GM19324 (cell line): Measurements from ENCODE around the gene MMP8.

Experiments used
- ATAC-seq: cut with Tn5 transposase; IDR thresholded peaks from one replicate; pipeline ENCODE4 v1.9.1; 2021; ENCODE audit warnings: mild to moderate bottlenecking, moderate library complexity; ENCODE audit not compliant: unreplicated experiment, low FRiP score

The MMP8 gene

DNA sequence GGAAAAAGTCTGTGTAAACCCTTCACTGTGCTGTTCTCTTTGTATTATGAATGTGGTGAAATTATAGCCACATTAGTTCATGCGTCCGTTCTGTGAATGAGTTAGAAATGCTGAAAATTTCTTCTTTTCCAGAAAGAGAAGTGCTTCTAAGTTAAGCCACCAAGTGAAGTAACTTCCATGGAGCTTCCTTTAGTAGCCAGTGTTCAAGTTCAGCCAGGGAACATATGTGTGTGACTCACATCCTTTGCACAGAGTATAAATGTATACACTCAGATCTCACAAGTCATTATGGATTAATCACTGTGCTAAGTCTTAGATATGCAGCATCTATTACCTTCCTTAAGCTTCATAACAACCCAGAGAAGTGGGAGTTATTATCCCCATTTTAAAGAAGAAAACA is 3.1 kb upstream of the MMP8 start:
- ATAC-seq = no peak

DNA sequence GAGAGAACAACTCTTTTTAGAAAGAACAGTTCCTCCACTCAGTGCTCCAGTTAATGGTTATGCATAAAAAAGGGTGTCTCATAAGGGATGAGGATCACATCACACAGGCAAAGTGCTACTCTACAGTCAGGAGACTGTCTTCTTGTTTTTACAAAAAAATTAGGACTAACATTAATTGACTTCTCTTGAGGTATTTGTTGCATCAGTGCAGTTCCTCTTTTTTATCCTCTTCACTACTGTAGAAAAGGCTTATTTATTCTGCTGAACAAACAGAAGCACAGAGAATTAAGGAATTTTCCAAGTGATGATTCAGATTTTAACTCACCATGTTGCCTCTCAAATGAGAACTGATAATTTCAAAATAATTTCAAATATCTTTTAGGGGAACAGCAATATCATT is 1.9 kb downstream of the MMP8 start:
- ATAC-seq = no peak

DNA sequence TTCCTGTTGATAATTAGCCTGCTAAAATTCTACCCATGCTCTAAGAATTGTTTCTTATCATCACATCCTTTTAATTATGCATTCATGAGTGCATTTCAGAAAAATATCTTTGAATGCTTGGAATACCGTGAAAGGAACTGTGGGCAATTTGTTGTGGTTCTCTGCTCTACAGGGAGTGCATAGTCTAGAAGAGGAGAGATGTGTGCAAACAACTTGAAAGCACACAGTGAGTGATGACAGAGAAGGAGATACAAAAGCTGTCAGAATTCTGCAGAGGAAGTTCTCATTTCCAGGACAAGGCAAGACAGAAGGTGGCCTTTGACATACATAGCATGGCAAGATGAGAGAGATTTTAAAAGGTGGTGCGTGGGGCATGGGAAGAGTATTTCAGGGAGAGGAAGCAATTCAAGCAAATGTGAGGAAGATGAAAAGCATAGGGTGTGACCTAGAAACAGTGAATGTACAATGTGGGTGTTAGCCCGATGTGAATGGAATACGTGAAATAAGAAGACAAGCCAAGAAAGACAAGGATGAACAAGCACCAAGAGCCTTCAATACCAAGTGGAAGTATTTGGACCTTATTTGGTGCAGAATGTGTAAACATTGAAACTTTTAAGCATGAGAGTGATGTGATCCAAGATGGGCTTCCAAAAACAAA is 5.0 kb downstream of the MMP8 start:
- ATAC-seq = no peak

DNA sequence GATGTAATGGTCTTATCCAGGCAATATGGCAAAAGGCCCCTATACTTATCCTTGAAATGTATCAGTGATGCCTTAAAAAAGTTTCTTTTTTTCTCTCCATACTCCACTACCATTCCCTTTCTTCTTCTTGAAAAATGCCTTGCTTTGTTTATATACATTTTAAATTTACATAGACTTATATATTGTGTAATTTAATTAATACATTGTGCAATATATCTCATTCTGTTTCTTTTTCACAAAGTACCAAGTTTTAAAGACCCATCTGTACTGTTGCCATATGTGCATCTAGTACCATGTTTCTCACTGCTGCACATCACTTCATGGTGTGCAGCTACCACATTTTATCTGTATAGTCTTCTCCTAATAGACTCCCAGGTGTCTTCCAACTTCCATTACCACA is 7.5 kb downstream of the MMP8 start:
- ATAC-seq = no peak

DNA sequence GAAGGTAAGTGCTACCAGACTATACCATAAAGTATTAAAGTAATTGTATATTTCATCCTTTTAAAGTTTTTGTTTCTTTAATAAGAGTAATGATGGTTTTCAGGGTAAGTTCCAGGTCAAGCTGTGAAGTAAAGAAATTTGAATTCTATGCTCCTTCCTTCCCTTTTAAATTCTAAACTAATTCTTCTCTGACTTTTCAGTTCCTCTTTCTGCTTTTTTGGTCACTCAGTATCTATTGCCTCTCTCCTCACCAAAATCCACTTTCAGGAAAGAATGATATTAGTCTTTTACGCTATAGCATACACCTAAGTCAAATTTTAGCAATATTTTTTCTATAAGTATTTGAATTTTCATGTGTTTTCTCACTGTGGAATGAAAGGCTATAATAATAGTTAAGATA is 8.2 kb downstream of the MMP8 start:
- peak; percentile 67 for ATAC-seq

DNA sequence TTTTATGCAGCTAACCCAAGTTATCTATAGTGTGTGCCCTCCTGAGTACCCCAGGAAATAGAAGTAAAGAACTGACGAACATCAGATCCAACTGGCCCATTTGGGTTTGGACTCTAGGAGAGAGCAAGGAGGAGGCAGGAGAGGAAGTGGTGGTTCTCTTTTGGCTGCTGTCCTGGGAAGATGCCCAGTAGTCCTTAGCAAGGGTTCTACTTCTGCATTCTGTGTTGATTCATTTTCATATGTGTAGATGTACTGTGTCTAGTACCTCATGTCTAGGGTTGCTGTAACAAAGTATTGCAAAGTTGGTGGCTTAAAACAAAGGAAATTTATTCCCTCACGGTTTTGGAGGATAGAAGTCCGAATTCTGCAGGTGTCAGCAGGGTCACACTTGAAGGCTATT is 12.6 kb downstream of the MMP8 start:
- no peak for ATAC-seq

DNA sequence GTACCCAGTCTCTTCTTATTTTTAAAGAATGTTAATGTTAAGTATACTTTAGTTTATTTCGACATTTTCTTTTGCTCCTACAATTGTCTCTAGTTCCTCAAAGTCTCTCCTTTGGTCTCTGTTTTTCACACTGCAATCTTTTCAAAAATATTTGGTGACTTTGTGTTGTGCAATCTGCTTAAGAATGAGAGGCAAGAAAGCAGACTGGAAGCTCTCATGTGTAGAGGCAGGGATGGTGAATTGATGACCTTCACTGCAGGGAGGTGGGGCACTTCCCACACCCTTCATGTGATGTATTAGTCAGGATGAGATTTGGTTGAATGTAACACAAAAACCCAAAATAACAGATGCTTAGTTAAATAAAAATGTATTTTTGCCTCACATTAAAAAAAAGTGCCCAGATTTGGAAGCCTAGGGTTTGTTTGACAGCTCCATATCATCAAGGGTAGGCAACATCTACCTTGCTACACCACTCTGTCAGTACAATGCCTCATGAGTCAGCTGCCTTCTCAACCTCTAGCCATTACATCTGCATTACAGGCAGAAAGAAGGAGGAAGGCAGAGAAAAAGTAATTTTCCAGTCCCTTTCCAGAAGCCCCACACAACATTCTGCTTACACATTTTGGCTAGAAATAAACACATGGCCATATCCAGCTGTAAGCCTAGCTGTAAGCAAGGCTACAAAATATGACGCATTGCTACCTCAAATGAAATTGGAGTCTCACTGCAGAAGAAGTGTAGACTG is 15.4 kb downstream of the MMP8 start:
- ATAC-seq = no peak

DNA sequence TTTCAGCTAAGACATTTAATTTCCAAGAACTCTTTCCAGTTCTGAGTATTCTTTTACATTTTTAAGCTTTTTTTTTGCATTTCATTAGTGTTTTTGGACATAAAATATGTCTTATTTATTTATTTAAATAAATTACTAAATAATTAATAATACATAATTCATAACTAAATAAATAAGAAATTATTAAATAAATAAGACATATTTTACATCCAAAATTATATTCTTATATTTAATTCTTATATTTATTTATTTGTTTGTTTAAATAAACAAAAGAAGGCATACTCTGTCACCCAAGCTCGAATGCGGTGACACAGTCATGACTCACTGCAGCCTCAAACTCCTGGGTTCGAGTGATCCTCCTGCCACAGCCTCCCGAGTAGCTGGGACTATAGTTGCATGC is 16.1 kb downstream of the MMP8 start:
- no peak for ATAC-seq

DNA sequence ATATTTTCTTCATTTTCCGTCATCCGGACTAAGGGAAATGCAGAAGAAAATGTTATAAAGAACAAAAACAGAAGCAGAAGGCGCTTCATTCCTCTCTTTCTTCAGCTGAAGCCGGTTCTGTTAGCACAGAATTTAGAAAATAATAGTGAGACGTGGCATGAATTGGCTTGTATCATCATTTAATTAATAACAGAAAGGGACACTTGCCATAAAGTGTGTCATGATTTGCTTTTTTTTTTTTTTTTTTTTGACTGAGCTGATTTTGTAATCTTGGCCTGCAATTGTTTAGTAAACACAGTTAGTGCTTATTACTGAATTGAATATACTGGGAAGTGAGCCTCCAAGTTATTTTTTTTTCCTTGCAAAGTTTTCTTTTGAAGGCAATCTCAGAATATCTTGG is 19.1 kb downstream of the MMP8 start, which contains the start of gene MMP27:
Gene MMP27, minus strand, starts transcription at position 144 of the 400 bp plus-strand sequence. Its CDS starts 55 bp downstream, at position 89.
- no peak for ATAC-seq

DNA sequence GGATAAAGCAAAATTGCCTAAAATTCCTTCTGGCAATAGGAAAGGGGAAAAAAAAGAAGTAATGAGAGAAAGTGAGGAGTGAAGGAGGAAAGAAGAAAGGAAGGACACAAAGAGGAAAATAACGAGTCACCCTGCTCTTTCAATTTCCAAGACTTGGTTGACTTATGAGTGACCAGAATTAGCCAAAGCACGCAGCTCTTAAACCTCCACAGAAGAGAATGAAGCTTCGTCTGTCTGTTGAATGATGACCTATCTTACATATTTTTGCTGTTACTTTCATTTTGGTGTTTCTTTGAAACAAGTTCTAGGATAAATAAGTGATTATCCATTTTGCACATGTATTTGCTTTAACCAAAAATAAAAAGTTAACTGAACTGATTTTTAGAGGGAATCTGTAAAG is 19.9 kb downstream of the MMP8 start:
- ATAC-seq = no peak

DNA sequence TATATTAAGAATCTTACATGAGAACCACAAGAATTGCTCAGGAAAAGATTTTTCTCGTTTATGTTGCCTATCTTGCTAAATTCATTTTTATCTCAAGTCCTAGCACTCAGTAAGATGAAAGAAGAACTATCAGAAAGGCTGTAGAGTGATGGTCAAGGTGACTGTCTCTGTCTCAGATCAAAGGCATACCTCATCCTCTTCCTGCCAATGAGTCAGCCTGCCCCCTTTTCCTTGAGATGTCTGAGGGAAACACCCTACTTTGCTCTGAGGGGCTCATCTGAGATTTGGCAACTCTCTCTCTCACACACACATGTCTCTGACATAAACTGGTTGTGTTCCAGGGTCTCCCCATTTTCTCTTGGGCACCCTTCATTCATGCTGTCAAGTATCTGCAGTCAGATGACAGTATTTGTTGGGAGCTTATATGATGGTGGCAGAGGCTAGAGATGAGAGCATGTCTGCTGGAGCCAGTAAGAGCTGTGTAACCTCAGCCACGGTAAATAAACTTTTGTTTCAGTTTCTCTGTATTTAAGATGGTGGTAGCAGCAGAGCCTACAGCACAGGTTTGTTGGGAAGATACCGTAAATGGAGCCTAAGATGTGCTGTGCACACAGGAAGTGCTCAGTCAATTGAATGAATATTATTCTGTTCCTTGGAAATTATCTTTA is 20.8 kb downstream of the MMP8 start:
- no peak for ATAC-seq

DNA sequence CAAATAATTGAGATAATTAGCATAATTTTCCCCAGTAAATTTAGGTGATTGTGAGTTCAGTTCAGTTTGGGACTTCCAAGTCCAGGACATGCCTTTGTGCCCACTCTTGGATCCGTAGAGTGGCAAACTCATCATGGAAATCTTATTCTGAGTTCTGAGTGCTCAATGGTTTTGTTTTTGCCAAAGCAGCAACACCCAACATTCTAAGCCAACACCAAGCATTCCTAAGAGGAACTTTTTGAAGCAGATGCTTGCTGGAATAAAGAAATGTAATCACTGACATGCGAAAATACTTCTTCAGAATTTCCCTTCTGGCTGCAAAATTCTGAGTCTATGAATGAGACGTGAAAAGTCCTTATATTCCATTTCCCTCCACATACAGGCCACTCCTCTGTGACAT is 29.6 kb downstream of the MMP8 start:
- no peak for ATAC-seq

DNA sequence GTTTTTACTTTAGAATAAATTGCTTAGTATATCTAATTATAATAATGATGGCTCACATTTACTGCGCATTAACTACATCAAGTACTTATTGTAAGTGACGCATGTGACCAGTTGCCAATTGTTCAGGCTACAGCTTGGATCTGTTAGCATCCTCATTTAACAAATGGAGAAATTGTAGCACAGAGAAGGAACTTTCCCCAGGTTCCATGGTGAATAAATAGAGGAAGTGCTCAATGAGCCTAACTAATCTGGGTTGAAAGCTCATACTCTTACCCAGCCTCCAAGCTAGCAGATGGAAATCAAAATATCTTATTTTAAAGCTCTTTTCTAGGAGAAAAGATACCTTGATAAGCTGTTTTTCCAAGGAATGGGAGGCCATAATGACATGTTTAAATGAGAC is 39.0 kb downstream of the MMP8 start:
- no peak for ATAC-seq

DNA sequence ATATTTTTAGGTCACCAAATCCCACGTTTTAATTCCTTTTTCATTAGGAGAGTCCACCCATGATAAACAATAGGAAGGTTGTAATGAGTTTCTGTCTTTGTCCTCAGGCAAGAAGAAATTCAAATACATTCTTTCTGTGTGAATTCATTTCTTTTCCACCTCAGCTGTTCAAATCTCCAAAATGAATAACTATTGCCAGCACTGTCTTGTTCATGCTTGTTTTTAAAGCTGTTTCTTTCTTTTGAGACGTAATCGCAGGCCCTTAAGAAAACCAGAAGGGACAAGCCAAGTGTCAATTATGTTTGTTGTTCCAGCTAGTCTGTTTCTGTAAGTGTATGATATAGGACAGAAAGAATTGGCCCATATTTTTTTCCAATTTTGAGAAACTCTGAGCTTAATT is 39.4 kb downstream of the MMP8 start:
- ATAC-seq = no peak

DNA sequence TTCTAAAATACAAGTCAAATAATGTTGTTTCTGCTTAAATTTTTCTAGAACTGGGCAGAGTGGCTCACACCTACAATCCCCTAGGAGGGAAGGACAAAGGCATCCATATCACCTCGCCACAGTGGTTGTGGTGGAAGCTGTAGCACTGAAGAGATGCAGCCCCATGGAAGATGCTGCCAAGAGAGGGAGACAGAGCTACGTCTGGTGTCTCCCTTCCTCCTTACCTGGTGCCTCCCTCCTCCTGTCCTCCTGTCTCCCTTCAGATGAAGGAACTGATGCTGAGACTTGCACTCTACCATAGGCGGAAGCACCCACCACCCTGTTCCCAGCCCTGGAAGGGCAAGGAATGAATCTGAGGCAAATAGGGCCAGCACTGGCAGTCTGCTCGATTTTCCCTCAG is 41.5 kb downstream of the MMP8 start:
- no peak for ATAC-seq

DNA sequence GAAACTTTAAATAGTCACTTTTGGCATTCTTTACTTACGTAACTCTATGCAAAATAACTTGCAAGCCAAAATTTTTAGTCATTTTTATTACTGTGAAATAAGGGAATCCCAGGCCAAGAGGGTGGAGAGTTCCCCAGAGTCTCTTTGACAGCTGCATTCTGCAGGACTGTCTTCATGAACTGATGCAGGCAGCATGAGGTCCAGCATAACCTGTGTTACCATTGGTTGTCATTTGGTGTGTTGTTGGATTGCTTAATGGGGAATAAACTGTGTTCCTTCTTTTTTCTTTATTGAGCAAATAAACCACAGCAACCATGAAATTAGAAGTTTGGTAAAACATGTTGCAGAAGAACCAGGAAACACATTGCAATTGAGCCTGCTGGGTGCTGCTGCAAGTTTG is 43.8 kb downstream of the MMP8 start:
- no peak for ATAC-seq

DNA sequence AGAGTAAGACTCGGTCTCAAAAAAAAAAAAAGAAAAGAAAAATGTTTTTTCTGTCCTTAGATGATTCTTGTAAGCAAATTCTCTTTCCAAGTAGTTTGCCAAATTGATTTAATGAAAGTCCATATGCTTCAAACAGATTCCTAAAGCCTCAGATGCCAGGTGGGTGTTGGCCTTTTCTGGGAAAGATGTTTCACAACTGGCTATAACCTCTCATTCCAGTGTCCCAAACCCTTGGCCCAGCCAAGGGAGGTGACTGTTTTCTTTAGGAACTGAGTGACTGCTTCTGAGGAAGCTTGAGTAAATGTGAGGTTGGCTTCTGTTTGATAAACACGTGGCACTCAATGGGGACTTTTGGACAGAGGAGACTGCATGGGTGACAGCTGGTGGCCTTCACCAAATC is 46.7 kb downstream of the MMP8 start:
- no peak for ATAC-seq

DNA sequence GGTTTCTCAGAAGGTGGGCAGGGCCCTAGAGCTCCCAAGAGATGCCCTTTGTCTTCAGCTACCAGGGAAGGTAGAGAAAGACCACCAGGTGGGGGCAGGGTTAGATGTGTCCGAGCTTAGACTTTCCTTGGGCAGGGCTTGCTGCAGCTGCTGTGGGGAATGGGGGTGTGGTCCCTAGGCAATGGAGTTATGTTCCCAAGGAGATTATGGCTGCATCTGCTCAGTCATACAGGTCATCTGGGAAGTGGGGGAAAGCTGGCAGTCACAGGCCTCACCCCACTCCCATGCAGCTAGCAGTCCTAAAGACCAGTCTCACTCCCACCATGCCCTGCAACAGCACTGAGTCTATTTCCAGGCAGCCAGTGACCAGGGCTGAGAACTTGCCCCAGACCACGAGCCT is 48.7 kb downstream of the MMP8 start:
- no peak for ATAC-seq

DNA sequence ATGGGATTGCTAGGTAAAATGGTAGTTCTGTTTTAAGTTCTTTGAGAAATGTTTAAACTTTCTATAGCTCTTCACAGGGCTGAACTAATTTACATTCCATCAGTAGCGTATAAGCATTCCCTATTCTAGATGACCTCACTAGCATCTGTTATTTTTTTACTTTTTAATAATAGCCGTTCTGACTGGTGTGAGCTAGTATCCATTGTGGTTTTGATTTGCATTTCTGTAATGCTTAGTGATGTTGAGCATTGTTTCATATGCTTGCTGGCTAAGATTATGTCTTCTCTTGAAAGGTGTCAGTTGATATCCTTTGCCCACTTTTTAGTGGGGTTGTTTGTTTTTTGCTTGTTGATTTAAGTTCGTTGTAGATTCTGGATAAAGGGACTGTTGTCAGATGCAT is 55.1 kb downstream of the MMP8 start:
- ATAC-seq = peak; percentile 81

DNA sequence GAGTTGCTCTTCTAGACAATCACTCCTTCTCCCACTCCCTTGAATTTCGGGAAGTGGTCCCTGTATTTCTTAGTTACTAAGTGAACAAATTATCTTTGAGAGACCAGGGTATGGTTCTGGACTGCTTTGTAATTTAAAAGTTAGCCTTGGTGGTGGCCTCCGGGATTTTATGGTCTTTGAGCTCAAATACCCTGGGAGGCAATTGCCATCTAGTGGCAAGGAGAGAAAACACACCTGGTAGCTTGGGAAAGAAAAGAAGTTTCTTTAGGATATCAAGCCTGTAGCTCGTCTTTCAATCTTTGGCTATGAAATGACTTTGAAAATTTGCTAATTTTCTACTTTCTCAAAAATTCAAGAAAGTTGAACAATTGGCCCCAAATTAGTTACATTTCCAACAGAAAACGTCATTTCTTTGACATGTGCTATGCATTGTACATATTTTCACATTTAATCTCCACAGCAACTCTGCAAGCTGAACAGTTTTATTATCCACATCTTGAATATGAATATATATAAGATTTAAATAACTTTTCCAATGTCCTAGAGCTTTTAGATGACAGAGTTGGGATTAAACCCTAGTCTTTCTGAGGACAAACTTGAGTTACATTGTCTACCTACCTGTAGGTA is 58.3 kb downstream of the MMP8 start:
- no peak for ATAC-seq

DNA sequence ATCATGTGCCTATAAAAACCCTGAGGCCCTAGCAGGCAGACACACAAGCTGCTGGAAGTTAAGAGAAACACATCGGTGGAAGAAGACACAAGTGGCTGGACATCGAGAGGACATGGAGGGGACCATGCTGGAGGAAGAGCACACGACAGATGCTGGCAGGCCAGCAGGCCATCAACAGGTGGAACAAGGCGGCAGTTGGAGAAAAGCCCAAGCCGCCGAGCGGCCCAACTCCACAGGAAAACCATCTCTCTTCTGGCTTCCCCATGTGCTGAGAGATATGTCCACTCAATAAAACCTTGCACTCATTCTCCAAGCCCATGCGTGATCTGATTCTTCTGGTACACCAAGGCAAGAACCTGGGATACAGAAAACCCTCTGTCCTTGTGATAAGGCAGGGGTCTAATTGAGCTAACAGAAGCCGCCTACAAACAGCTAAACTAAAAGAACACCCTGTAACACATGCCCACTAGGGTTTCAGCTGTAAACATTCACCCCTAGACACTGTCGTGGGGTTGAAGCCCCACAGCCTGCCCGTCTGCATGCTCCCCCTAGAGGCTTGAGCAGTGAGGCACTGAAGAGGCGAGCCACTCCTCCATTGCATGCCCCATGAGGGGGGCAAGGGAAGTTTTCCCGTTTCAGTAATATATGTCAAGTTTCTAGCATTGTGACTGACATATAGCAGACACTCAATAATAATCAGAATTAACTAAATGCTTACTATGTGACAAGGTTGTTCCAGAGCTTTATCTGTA is 60.6 kb downstream of the MMP8 start:
- no peak for ATAC-seq
